Stomach (tissue), 4 donors: ENCODE measurements around the gene ANKRD10.
"Not testable (repeated sequence)": the region's sequence is repeated elsewhere in the genome, so short reads cannot be mapped to it uniquely, and the experiment has no call there.

Experiments used
- CTCF ChIP-seq, 7 experiments: fragments of 450-650 bp in 4 of 7; fragments of 200-600 bp in 3 of 7; sonication (generic) in 3 of 7; IDR thresholded peaks; one replicate each; pipeline ENCODE4 v1.5.1; 2016 to 2019; ENCODE audit warnings: antibody characterized with exemption in 7 of 7, control low read depth in 2 of 7, mild to moderate bottlenecking in 1 of 7
- POLR2AphosphoS5 ChIP-seq, 3 donors: sonication (generic); formaldehyde crosslinking; IDR thresholded peaks; one replicate each; pipeline ENCODE4 v1.6.1; 2016; ENCODE audit warnings: antibody characterized with exemption in 3 of 3

GRCh38 chr13:110955608-110956007, 40.7 kb upstream of the ANKRD10 start:
- TF ChIP-seq CTCF, POLR2AphosphoS5 (IDR thresholded peaks at IDR 0.05): not testable (repeated sequence)
